Mesenchymal stem cell (in vitro differentiated cells and primary cell): Measurements from ENCODE around the gene STRADA.

Experiments used
- DNase-seq: peaks from one replicate; pipeline ENCODE4 v3.0.0-alpha.2; 2013
- H2AFZ ChIP-seq: one replicate; pipeline ENCODE4 v1.6.1; 2013; ENCODE audit warnings: low read depth, mild to moderate bottlenecking, control low read depth, inconsistent platforms, low read length, moderate library complexity
- H2AK5ac ChIP-seq: 2 replicates; pipeline ENCODE4 v1.6.1; 2013; ENCODE audit warnings: low read length, moderate library complexity, mild to moderate bottlenecking, inconsistent platforms; ENCODE audit not compliant: severe bottlenecking
- H2BK120ac ChIP-seq: one replicate; pipeline ENCODE4 v1.6.1; 2013; ENCODE audit warnings: low read depth, mild to moderate bottlenecking, inconsistent platforms, low read length, moderate library complexity
- H2BK12ac ChIP-seq, 2 experiments: one replicate each; pipeline ENCODE4 v1.6.1; 2013; ENCODE audit warnings: inconsistent platforms in 2 of 2, low read length in 2 of 2, mild to moderate bottlenecking in 2 of 2, moderate library complexity in 2 of 2, control low read depth in 1 of 2
- H2BK15ac ChIP-seq: one replicate; pipeline ENCODE4 v1.6.1; 2013; ENCODE audit warnings: mild to moderate bottlenecking, low read depth, inconsistent platforms; ENCODE audit not compliant: poor library complexity, severe bottlenecking
- H2BK5ac ChIP-seq: 2 replicates; pipeline ENCODE4 v1.6.1; 2013; ENCODE audit warnings: low read depth, mild to moderate bottlenecking, low read length, control low read depth, inconsistent platforms; ENCODE audit not compliant: poor library complexity, severe bottlenecking
- H3K14ac ChIP-seq, 2 experiments: one replicate each; pipeline ENCODE4 v1.6.1; 2013; ENCODE audit warnings: inconsistent platforms in 2 of 2, low read length in 2 of 2, control low read depth in 1 of 2, mild to moderate bottlenecking in 1 of 2, moderate library complexity in 1 of 2
- H3K18ac ChIP-seq, 2 experiments: one replicate each; pipeline ENCODE4 v1.6.1; 2013; ENCODE audit warnings: inconsistent platforms in 2 of 2, low read length in 2 of 2, control low read depth in 1 of 2, low read depth in 1 of 2, mild to moderate bottlenecking in 1 of 2
- H3K23ac ChIP-seq, 2 experiments: one replicate each; pipeline ENCODE4 v1.6.1; 2013; ENCODE audit warnings: inconsistent platforms in 2 of 2, low read length in 2 of 2, mild to moderate bottlenecking in 2 of 2, moderate library complexity in 2 of 2, control low read depth in 1 of 2
- H3K27ac ChIP-seq: 2 replicates; pipeline ENCODE4 v1.5.1; 2013; ENCODE audit warnings: mild to moderate bottlenecking, moderate library complexity, low read length, control low read depth, inconsistent platforms; ENCODE audit not compliant: poor library complexity, severe bottlenecking
- H3K27me3 ChIP-seq, 2 experiments: 2 replicates each; pipeline versions ENCODE4 v1.6.1 to v1.7.0; 2013; ENCODE audit warnings: low read length in 2 of 2, mild to moderate bottlenecking in 2 of 2, moderate library complexity in 2 of 2, control low read depth in 1 of 2, inconsistent platforms in 1 of 2; ENCODE audit not compliant: control insufficient read depth in 1 of 2, insufficient read depth in 1 of 2
- H3K36me3 ChIP-seq, 2 experiments: 2 replicates each; pipeline versions ENCODE4 v1.6.1 to v1.7.0; 2013; ENCODE audit warnings: low read length in 2 of 2, control low read depth in 1 of 2, inconsistent platforms in 1 of 2, low read depth in 1 of 2, mild to moderate bottlenecking in 1 of 2; ENCODE audit not compliant: insufficient read depth in 2 of 2, control insufficient read depth in 1 of 2
- H3K4ac ChIP-seq, 2 experiments: one replicate each; pipeline ENCODE4 v1.6.1; 2013; ENCODE audit warnings: inconsistent platforms in 2 of 2, low read length in 2 of 2, mild to moderate bottlenecking in 2 of 2, moderate library complexity in 2 of 2, control low read depth in 1 of 2, low read depth in 1 of 2
- H3K4me1 ChIP-seq: 2 replicates; pipeline ENCODE4 v1.6.1; 2013; ENCODE audit warnings: low read depth, low read length, control low read depth; ENCODE audit not compliant: control insufficient read depth, insufficient read depth
- H3K4me2 ChIP-seq: 2 replicates; pipeline ENCODE4 v1.6.1; 2013; ENCODE audit warnings: low read length, mild to moderate bottlenecking, inconsistent platforms; ENCODE audit not compliant: poor library complexity, severe bottlenecking
- H3K4me3 ChIP-seq, 2 experiments: 2 replicates each; pipeline versions ENCODE4 v1.5.1 to v1.7.0; 2013; ENCODE audit warnings: low read length in 2 of 2, mild to moderate bottlenecking in 2 of 2, control low read depth in 1 of 2, low read depth in 1 of 2; ENCODE audit not compliant: insufficient read depth in 1 of 2
- H3K79me1 ChIP-seq: replicated peaks from 2 replicates; pipeline ENCODE4 v1.6.1; 2013; ENCODE audit warnings: mild to moderate bottlenecking, control low read depth, low read length, inconsistent platforms; ENCODE audit not compliant: poor library complexity, severe bottlenecking
- H3K9ac ChIP-seq: 2 replicates; pipeline ENCODE4 v1.7.0; 2013; ENCODE audit warnings: mild to moderate bottlenecking, low read length, moderate library complexity
- H3K9me3 ChIP-seq: 2 replicates; pipeline ENCODE4 v1.7.0; 2013; ENCODE audit warnings: mild to moderate bottlenecking, low read length; ENCODE audit not compliant: control insufficient read depth
- H4K8ac ChIP-seq: one replicate; pipeline ENCODE4 v1.6.1; 2013; ENCODE audit warnings: inconsistent platforms, mild to moderate bottlenecking, low read length, moderate library complexity
- H4K91ac ChIP-seq: one replicate; pipeline ENCODE4 v1.6.1; 2013; ENCODE audit warnings: mild to moderate bottlenecking, low read length, inconsistent platforms
- WGBS: methylation state at CpG from one replicate; pipeline ENCODE4 v1.1.7; 2013; ENCODE audit warnings: mixed read lengths; 5-methylcytosine and 5-hydroxymethylcytosine counted together

STRADA gene

DNA sequence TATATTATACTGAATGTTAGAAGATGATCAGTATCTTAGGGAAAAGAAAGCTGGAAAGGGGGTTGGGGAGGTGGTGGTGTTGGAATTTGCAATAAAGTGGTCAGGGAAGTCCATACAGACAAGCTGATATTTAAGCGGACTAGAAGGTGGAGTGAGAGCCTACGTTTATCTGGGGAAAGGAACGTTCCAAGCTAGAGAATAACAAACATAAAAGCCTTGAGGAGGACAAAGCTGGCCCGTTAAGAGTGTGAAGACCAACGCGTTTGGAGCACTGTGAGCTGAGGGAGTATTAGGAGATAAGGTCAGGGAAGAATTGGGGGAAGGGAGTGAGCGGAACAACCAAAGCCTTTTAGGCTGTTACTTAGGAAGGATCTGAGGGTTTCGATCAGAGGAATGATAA lies 33.8 kb upstream of the STRADA start:
- Histone ChIP-seq H4K91ac (no peak overlapping the region), H3K4me3 (peak overlapping the region in 1 of 2 experiments; percentile 98), H2BK15ac (no peak overlapping the region), H3K79me1 (no peaks in the 10 kb centered on the region), H3K9ac (peak overlapping the region; percentile 97), H3K27me3 (no peaks in the 10 kb centered on the region), H2BK12ac (no peak overlapping the region), H3K4me1 (peaks cover 7% of the 10 kb centered on the region), H2AFZ (no peak overlapping the region), H3K9me3 (no peaks in the 10 kb centered on the region), H3K14ac (no peak overlapping the region), H2AK5ac (no peak overlapping the region), H3K27ac (peak overlapping the region; percentile 3), H3K4me2 (peak overlapping the region; percentile 92), H3K23ac (no peak overlapping the region), H2BK5ac (no peak overlapping the region), H3K4ac (no peak overlapping the region), H4K8ac (no peak overlapping the region), H2BK120ac (no peak overlapping the region), H3K18ac (no peak overlapping the region), H3K36me3 (peaks cover 13 to 35% of the 10 kb centered on the region in 2 experiments)
- WGBS = 14% methylated on average over 7 of the region's 8 CpGs
- peak; percentile 25 for DNase-seq

GRCh38 chr17:63774969-63775265 lies 33.3 kb upstream of the STRADA start:
- H3K4ac ChIP-seq = no peak overlapping the region
- H2BK120ac ChIP-seq = no peak overlapping the region
- no peak overlapping the region for H2BK15ac ChIP-seq
- peak overlapping the region in 1 of 2 experiments; percentile 98 for H3K4me3 ChIP-seq
- H2AK5ac ChIP-seq = no peak overlapping the region
- H3K14ac ChIP-seq = no peak overlapping the region
- H3K36me3 ChIP-seq = peaks cover 13 to 32% of the 10 kb centered on the region in 2 experiments
- no peak overlapping the region for H4K8ac ChIP-seq
- peak overlapping the region; percentile 25 for H3K27ac ChIP-seq
- no peak overlapping the region for H2AFZ ChIP-seq
- DNase-seq = peak; percentile 41
- H3K79me1 ChIP-seq = no peaks in the 10 kb centered on the region
- no peaks in the 10 kb centered on the region for H3K9me3 ChIP-seq
- no peak overlapping the region for H3K23ac ChIP-seq
- H3K9ac ChIP-seq = peak overlapping the region; percentile 97
- no peak overlapping the region for H2BK5ac ChIP-seq
- H3K4me2 ChIP-seq = peak overlapping the region; percentile 92
- no peak overlapping the region for H2BK12ac ChIP-seq
- H4K91ac ChIP-seq = no peak overlapping the region
- WGBS = 11% methylated on average over 3 of the region's 4 CpGs
- H3K4me1 ChIP-seq = peaks cover 7% of the 10 kb centered on the region
- H3K27me3 ChIP-seq = no peaks in the 10 kb centered on the region
- peak overlapping the region in 1 of 2 experiments; percentile 77 for H3K18ac ChIP-seq

GRCh38 chr17:63774141-63774968 lies 32.8 kb upstream of the STRADA start, which contains the start of gene DDX42:
TSS of gene DDX42 (plus strand) at chr17:63774170. CDS start at chr17:63787050, 12,880 bp downstream.
- under 1% methylated on average over 31 of the region's 67 CpGs for WGBS
- H2BK120ac ChIP-seq = peak within 1 kb of the TSS; percentile 82
- peak; percentile 81 for DNase-seq

More at GRCh38 chr17:63774141-63774968, 32.8 kb upstream of the STRADA start, which contains the start of gene DDX42:
- peak within 1 kb of the TSS; percentile 99 for H2AK5ac ChIP-seq
- no peaks in the 10 kb centered on the region for H3K27me3 ChIP-seq
- peak within 1 kb of the TSS; percentile 18 to 60 for H2BK12ac ChIP-seq
- peak within 1 kb of the TSS; percentile 97 to 98 for H3K4me3 ChIP-seq
- peak within 1 kb of the TSS; percentile 98 for H2BK5ac ChIP-seq
- peak within 1 kb of the TSS in 1 of 2 experiments; percentile 99 for H3K14ac ChIP-seq
- peak within 1 kb of the TSS; percentile 94 for H2AFZ ChIP-seq
- H3K9ac ChIP-seq = peak within 1 kb of the TSS; percentile 97
- no peaks in the 10 kb centered on the region for H3K79me1 ChIP-seq
- peak within 1 kb of the TSS; percentile 94 to 96 for H3K18ac ChIP-seq
- peak within 1 kb of the TSS; percentile 30 for H2BK15ac ChIP-seq
- H4K8ac ChIP-seq = peak within 1 kb of the TSS; percentile 91
- peak within 1 kb of the TSS; percentile 100 for H3K27ac ChIP-seq
- H3K4ac ChIP-seq = peak within 1 kb of the TSS; percentile 82 to 92
- H3K4me1 ChIP-seq = peaks cover 7% of the 10 kb centered on the region
- peak within 1 kb of the TSS; percentile 85 for H4K91ac ChIP-seq
- H3K4me2 ChIP-seq = peak within 1 kb of the TSS; percentile 92
- H3K23ac ChIP-seq = peak within 1 kb of the TSS in 1 of 2 experiments; percentile 100
- peaks cover 12 to 28% of the 10 kb centered on the region in 2 experiments for H3K36me3 ChIP-seq
- H3K9me3 ChIP-seq = no peaks in the 10 kb centered on the region
